ENCODE data around the gene TMEM91. TPM values are rescaled to one million over a fixed set of nuclear protein-coding genes. Genes with fewer than 3 reads are reported as not detected.
A peak's percentile ranks its signal among the peaks of the same experiment; 100 is the strongest.

The TMEM91 gene
- total and polyA plus RNA-seq, 9 of the 15 experiments (the other 6 are each of a cell fraction or from before 2014, with no cell fraction given) = 1.2 to 5.2 (median 2.7) TPM

DNA sequence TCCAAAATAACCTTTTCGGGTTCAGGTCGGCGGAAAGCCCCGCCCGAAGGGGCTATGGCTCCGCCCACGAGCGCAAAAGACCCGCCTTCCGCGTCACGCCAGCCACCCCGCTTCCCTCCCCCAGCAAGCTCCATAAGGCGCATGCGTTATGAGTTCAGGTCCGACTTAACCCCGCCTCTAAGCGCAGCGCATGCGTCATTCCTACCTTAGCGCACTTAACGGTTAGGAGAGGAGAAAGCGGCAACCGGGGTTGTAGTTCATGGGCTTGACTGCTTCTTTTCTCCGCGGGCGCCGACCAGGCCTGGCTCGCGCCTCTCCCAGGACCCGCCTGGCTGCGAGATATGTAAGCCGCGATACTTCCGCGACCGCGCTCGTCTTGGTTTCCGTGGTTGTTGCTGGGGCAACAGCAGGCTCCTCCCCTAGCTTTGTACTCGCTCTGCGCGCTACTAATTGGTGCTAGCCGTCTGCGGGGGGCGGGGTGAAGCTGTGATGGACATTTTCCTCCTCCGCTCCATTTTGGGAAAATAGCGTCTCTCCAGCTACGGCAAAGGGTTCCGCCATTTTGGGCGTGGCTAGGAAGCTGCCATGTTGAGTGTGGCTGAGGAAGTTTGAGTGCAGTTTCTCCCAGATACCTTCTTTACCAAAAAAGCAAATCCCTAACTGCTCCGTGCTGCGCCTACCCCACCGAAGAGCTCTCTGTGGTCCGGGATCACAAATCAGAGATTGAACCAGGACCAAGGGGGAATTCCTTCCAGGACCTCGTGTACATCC lies 12.4 kb upstream of the TMEM91 start, which contains the start of gene B9D2 (continued):
- TF ChIP-seq, protein P1, sequence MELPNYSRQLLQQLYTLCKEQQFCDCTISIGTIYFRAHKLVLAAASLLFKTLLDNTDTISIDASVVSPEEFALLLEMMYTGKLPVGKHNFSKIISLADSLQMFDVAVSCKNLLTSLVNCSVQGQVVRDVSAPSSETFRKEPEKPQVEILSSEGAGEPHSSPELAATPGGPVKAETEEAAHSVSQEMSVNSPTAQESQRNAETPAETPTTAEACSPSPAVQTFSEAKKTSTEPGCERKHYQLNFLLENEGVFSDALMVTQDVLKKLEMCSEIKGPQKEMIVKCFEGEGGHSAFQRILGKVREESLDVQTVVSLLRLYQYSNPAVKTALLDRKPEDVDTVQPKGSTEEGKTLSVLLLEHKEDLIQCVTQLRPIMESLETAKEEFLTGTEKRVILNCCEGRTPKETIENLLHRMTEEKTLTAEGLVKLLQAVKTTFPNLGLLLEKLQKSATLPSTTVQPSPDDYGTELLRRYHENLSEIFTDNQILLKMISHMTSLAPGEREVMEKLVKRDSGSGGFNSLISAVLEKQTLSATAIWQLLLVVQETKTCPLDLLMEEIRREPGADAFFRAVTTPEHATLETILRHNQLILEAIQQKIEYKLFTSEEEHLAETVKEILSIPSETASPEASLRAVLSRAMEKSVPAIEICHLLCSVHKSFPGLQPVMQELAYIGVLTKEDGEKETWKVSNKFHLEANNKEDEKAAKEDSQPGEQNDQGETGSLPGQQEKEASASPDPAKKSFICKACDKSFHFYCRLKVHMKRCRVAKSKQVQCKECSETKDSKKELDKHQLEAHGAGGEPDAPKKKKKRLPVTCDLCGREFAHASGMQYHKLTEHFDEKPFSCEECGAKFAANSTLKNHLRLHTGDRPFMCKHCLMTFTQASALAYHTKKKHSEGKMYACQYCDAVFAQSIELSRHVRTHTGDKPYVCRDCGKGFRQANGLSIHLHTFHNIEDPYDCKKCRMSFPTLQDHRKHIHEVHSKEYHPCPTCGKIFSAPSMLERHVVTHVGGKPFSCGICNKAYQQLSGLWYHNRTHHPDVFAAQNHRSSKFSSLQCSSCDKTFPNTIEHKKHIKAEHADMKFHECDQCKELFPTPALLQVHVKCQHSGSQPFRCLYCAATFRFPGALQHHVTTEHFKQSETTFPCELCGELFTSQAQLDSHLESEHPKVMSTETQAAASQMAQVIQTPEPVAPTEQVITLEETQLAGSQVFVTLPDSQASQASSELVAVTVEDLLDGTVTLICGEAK (IDR thresholded peaks at IDR 0.05) = peak; percentile 75
- TF ChIP-seq, protein P1 (CRISPR knock-in tag; IDR thresholded peaks at IDR 0.05) = no peak
- TF ChIP-seq CHD2 (IDR thresholded peaks at IDR 0.05; ENCODE audit: low read depth, low read length) (peak; percentile 52; the same call in 1 of the 2 replicates), SRF (CRISPR knock-in tag; IDR thresholded peaks at IDR 0.05) (peak in 1 of 2 experiments; percentile 89; a peak in 2 of 4 replicates), CBX1 (IDR thresholded peaks at IDR 0.05; ENCODE audit: low read depth) (no peak), RFX7 (CRISPR knock-in tag; IDR thresholded peaks at IDR 0.05) (no peak), ELF2 (CRISPR knock-in tag; IDR thresholded peaks at IDR 0.05) (no peak), PCBP2 (IDR thresholded peaks at IDR 0.05; ENCODE audit: low read depth, low read length, poor library complexity, severe bottlenecking) (no peak), MYC (IDR thresholded peaks at IDR 0.05; ENCODE audit: low read depth, low read length) (peak; percentile 66; the same call in 1 of the 2 replicates), MYC (CRISPR knock-in tag; IDR thresholded peaks at IDR 0.05; ENCODE audit: borderline replicate concordance, low read depth) (no peak), ZNF436 (CRISPR knock-in tag; IDR thresholded peaks at IDR 0.05) (peak; percentile 56; the same call in 1 of the 2 replicates), ZNF12 (CRISPR knock-in tag; IDR thresholded peaks at IDR 0.05) (no peak), TOE1 (IDR thresholded peaks at IDR 0.05; ENCODE audit: borderline replicate concordance) (no peak), TOE1 (CRISPR knock-in tag; IDR thresholded peaks at IDR 0.05; ENCODE audit: borderline replicate concordance, low read depth) (no peak), SMARCB1 (IDR thresholded peaks at IDR 0.05; ENCODE audit: insufficient read length, low read depth) (no peak), NFE2L1 (tag; IDR thresholded peaks at IDR 0.05; ENCODE audit: borderline replicate concordance, low read depth) (no peak), ZEB2 (IDR thresholded peaks at IDR 0.05) (no peak), HDAC8 (tag; IDR thresholded peaks at IDR 0.05) (no peak), TCF7 (IDR thresholded peaks at IDR 0.05; ENCODE audit: borderline replicate concordance) (no peak), ZC3H4 (CRISPR knock-in tag; IDR thresholded peaks at IDR 0.05; ENCODE audit: borderline replicate concordance) (no peak), ZNF140 (CRISPR knock-in tag; IDR thresholded peaks at IDR 0.05) (no peak)

Measured in K562 (cell line).